Activated B cell treated with CpG ODN at 0.5 μM for 24 hours (primary cell): ENCODE data around the gene SCAANT1. TPM values are rescaled to one million over a fixed set of nuclear protein-coding genes. Genes with fewer than 3 reads are reported as not detected.

Experiments
- ATAC-seq: fragments of 200-7000 bp; cut with Tn5 transposase; one replicate; pipeline ENCODE4 v1.10.0; 2021; ENCODE audit warnings: low read depth, mild to moderate bottlenecking, moderate library complexity
- CTCF ChIA-PET: fragments of 350-600 bp; sonication (Branson Sonifier 250); formaldehyde crosslinking; loops from one replicate; lab custom pipeline; 2021; ENCODE audit warnings: antibody characterized with exemption; lab: Charles Lee
- POLR2A ChIA-PET: fragments of 350-600 bp; sonication (Branson Sonifier 250); formaldehyde crosslinking; loops from one replicate; lab custom pipeline; 2021; ENCODE audit warnings: antibody characterized with exemption; lab: Charles Lee
- DNase-seq: peaks from one replicate; pipeline ENCODE4 v3.0.0; 2022
- H3K27ac Mint-ChIP-seq: one replicate; pipeline ENCODE4 v1.8.0; 2020; ENCODE audit warnings: mixed read lengths
- H3K27me3 Mint-ChIP-seq: one replicate; pipeline ENCODE4 v1.8.0; 2021; ENCODE audit warnings: mixed read lengths
- H3K36me3 Mint-ChIP-seq: one replicate; pipeline ENCODE4 v1.8.0; 2021; ENCODE audit warnings: low read depth, mixed read lengths
- H3K4me1 Mint-ChIP-seq: one replicate; pipeline ENCODE4 v1.8.0; 2021; ENCODE audit warnings: mixed read lengths
- H3K4me3 Mint-ChIP-seq: one replicate; pipeline ENCODE4 v1.8.0; 2020; ENCODE audit warnings: mild to moderate bottlenecking, mixed read lengths
- H3K9me3 Mint-ChIP-seq: one replicate; pipeline ENCODE4 v1.8.0; 2020; ENCODE audit warnings: mixed read lengths
- intact Hi-C: fragments of 100-400 bp; cut with micrococcal nuclease; formaldehyde crosslinking; loops from one replicate; pipeline ENCODE4 v1.15.1; 2024
- total RNA-seq: library from RNA; stranded (reverse); gene quantifications from 2 replicates; pipeline ENCODE4 v1.2.3, GENCODE V29; 2022
- TF ChIP-seq, protein P1 (sequence below): fragments of 200-600 bp; IDR thresholded peaks from one replicate; pipeline ENCODE4 v1.8.0; 2022; ENCODE audit warnings: antibody characterized with exemption, mild to moderate bottlenecking

Gene SCAANT1
- total RNA-seq: not detected in 2 replicates

DNA sequence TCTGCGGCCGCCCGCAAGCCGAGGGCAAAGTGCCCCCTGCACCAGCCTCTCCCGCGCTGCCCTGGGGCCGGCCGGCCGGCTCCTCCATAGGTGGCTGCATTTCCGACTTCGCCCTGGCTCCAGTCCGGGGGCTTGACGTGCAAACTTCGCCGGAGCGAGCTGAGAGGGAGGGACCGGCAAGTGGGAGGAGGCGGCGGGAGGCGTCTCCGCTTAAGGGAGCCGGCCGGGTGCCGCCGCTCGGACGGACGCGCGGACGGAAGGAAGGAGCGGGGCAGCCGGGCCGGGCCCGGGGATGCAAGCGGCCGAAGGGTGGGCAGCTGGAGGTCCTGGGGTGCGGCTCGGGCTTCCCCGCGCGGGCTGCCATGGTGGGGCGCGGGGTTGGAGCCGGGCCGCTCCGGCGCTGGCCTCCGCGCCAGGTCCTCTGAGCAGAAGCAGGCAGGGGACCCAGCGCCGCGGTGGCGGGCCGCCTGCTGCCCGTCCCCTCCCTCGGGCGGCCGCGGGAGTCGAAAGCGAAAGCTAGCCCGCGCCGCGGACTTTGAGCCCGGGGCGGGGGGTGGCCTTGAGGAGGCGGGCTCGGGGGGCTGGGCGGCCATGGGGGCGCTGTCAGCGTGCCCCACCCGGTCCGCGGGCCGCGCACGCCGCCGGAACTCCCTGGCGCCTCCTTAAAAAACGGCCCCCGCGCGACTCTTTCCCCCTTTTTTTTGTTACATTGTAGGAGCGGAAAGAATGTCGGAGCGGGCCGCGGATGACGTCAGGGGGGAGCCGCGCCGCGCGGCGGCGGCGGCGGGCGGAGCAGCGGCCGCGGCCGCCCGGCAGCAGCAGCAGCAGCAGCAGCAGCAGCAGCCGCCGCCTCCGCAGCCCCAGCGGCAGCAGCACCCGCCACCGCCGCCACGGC lies at the start of gene SCAANT1:
Gene SCAANT1, minus strand, starts transcription at position 511 of the 895 bp plus-strand sequence.
- Mint-ChIP-seq H3K9me3 (no peaks in the 10 kb centered on the region), H3K27ac (peak within 1 kb of the TSS; percentile 92), H3K36me3 (peaks cover 28% of the 10 kb centered on the region), H3K27me3 (no peaks in the 10 kb centered on the region), H3K4me3 (peak within 1 kb of the TSS; percentile 89), H3K4me1 (peaks cover 47% of the 10 kb centered on the region)
- CTCF ChIA-PET: interaction anchor here (0.7 to 1.4 kb wide), 2 partner anchors 22 to 93 kb away, joined by 3 to 4 read pairs; partner anchors contain the start of gene C3orf49
- ATAC-seq (peak; percentile 74), DNase-seq (peak; percentile 79)
- intact Hi-C loops: loop anchor here (1.0 to 2.0 kb wide), 6 partner anchors 10 to 111 kb away; partner anchors contain the start of gene PSMD6
- TF ChIP-seq, protein P1, sequence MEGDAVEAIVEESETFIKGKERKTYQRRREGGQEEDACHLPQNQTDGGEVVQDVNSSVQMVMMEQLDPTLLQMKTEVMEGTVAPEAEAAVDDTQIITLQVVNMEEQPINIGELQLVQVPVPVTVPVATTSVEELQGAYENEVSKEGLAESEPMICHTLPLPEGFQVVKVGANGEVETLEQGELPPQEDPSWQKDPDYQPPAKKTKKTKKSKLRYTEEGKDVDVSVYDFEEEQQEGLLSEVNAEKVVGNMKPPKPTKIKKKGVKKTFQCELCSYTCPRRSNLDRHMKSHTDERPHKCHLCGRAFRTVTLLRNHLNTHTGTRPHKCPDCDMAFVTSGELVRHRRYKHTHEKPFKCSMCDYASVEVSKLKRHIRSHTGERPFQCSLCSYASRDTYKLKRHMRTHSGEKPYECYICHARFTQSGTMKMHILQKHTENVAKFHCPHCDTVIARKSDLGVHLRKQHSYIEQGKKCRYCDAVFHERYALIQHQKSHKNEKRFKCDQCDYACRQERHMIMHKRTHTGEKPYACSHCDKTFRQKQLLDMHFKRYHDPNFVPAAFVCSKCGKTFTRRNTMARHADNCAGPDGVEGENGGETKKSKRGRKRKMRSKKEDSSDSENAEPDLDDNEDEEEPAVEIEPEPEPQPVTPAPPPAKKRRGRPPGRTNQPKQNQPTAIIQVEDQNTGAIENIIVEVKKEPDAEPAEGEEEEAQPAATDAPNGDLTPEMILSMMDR: no peak
- POLR2A ChIA-PET: interaction anchor here (0.5 to 1.6 kb wide), 8 partner anchors 10 to 240 kb away, joined by 3 to 8 read pairs (median 4); no protein-coding TSS in a partner anchor

DNA sequence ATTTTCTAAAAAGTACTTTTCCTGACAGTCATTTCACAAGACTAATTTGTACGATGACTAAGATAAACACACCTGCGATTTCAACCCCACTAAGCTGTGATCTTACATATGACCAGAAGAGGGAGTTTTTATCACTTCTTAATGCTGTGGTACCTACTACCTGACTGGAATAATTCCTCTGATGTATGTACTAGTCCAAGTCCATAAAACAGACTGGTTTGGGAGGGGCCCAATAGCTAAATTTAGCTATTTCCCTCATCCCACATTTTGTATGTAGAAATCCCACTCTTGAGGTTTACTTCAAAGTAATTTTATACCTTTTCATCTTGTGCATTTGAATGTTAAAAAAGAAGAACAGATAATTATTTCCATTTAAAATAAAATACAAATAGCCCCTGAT lies 49.7 kb upstream of the SCAANT1 start:
- ATAC-seq: peak; percentile 86
- Mint-ChIP-seq H3K9me3 (no peaks in the 10 kb centered on the region), H3K4me3 (no peak overlapping the region), H3K27ac (no peak overlapping the region), H3K36me3 (peaks cover 5% of the 10 kb centered on the region), H3K4me1 (peaks cover 40% of the 10 kb centered on the region), H3K27me3 (no peaks in the 10 kb centered on the region)
- no peak for DNase-seq
- ChIA-PET CTCF (interaction anchor here (0.7 to 3.0 kb wide), 14 partner anchors 11 to 69 kb away, joined by 3 to 11 read pairs (median 4); no protein-coding TSS in a partner anchor), POLR2A (no interaction called here)
- intact Hi-C loops: loop anchor here (1.0 kb wide), 3 partner anchors 31 to 50 kb away; partner anchors contain the start of gene SCAANT1
- TF ChIP-seq, protein P1: no peak

DNA sequence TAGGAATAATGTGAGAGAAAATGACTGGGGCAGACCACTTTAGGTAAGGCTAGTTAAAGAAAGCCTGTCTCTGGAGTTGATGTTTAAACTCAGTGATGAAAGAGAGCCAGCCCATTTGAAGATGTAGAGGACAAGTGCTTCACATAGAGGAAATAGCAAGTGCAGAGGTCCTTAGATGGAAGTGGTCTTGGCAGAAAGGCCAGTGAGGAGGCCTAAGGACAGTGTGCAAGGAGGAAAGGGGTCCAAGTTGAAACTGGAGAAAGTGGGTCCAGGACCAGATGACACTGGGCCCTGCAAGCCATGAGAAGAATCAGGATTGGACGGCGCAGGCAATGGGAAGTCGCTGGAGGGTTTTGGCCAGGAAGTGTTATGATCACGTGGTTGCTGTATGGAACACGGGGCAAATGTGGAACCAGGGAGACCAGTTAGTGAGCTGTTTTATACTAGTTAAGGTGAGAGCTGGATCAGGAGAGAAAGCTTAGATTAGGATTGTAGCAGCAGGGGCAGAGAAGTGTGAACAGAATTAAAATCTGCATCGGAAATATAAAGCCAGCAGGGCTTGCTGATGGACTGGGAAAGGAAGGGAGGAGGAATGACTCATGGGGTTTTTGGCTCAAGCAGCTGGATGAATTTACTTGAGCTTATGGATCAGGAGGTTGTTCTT lies 48.0 kb upstream of the SCAANT1 start:
- no peak for DNase-seq
- Mint-ChIP-seq H3K4me3 (no peak overlapping the region), H3K36me3 (peaks cover 13% of the 10 kb centered on the region)

DNA sequence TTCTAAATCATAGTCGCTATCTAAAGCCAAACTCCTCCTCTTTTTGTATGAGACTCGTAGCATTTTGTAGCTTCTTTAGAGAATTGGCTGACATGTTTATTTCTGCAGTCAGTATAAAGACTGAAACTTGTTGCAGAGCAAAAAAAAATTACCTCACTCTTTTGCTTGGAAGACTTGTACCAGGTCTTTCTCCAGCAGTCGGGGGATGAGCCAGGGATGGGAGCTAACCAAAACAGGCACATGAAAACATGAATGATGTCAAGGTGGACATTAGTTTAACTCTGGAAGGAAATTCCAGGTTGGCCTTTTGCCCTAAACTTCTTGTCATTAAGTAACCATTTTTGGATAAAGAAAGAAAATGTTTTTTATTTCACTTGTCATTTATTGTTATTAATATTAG lies 47.0 kb upstream of the SCAANT1 start:
- Mint-ChIP-seq H3K4me1 (peaks cover 46% of the 10 kb centered on the region), H3K4me3 (no peak overlapping the region), H3K27me3 (no peaks in the 10 kb centered on the region), H3K27ac (peak overlapping the region; percentile 21), H3K9me3 (no peaks in the 10 kb centered on the region), H3K36me3 (peaks cover 19% of the 10 kb centered on the region)
- TF ChIP-seq, protein P1: no peak
- DNase-seq: no peak
- intact Hi-C loops: no loop called here
- CTCF ChIA-PET: interaction anchor here (1.0 to 1.3 kb wide), 3 partner anchors 16 to 65 kb away, joined by 3 to 4 read pairs (median 3); no protein-coding TSS in a partner anchor
- no peak for ATAC-seq
- POLR2A ChIA-PET: no interaction called here

More for the DNA sequence above, 48.0 kb upstream of the SCAANT1 start:
- H3K27ac Mint-ChIP-seq: peak overlapping the region; percentile 67
- H3K9me3 Mint-ChIP-seq: no peaks in the 10 kb centered on the region
- no peaks in the 10 kb centered on the region for H3K27me3 Mint-ChIP-seq
- intact Hi-C loops: no loop called here
- H3K4me1 Mint-ChIP-seq: peaks cover 44% of the 10 kb centered on the region
- ChIA-PET CTCF (interaction anchor here (1.3 to 3.0 kb wide), 2 partner anchors 15 to 57 kb away, joined by 3 to 11 read pairs; no protein-coding TSS in a partner anchor), POLR2A (no interaction called here)
- TF ChIP-seq, protein P1: no peak
- no peak for ATAC-seq
